HuH-7.5 (cell line): Measurements from ENCODE around the gene SREK1.

Experiments
- DNase-seq: peaks from one replicate; pipeline ENCODE4 v3.0.0; 2011; ENCODE audit warnings: low spot score

Gene SREK1

DNA sequence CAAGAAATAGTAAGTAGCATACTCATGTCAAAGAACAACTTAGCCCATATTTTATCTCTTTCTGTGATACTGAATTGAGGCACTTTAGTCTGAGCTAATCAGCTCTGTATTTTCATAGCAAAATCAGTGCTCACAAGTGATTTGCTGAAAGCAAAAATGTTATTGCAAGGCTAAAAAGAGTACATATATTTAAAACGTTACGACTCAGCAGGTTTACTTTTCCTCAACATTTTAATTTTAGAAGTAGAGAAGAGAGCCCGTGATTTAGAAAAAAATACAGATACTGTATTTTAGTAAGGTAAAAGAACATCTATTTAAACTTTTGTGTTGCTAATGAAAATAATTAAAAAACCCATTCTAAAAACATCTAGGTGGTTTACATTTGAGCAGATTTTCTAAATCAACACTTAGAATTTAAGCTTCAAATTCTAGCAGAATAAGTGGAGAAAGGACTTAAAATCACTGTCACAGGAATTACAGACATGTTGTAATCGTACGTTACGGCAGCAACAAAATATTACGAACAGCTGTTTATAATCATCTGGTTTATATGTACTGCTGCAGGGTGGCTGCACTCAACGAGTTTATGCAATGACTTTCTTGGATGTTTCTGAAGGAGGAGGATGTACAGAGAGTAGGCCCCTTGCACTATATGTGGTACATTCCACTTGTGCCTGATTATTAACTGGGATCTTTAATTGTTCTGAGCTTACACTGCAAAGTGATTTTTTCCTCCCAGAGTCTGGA lies 20.1 kb downstream of the SREK1 start:
- no peak for DNase-seq

DNA sequence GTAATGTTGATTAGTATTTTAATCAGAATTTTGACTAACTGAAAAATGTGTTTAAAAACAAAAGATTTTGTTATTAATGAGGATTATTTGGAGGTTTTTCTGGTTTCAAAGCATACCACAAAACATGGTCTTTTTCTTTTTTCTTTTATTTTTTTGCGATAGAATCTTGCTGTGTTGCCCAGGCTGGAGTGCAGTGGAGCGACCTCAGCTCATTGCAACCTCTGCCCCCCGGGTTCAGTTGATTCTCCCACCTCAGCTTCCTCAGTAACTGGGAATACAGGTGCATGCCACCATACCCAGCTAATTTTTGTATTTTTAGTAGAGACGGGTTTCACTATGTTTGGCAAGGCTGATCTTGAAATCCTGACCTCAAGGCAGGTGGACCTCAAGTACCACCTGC lies 24.1 kb downstream of the SREK1 start:
- no peak for DNase-seq

DNA sequence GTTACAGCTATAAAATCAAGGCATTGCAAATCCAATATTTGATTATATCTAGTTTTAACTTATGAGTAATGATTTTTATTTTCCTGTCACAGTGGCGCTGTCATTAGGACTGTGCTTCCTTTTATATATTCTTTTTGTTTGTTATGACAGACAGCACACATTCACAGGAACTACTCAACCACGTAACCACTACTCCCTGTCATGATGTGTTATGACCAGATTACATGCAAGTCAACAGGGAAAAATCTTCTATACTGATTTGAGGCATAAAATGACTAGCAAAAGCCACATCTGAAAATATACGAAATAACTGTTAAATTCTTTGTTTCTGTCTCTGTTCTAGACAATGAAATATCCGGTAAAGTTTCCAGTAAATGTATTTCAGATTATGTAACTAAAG lies 25.4 kb downstream of the SREK1 start:
- DNase-seq = no peak

- no peak for DNase-seq
Observed at GRCh38 chr5:66170195-66170919, 26.3 kb downstream of the SREK1 start.

- no peak for DNase-seq
Observed at GRCh38 chr5:66171349-66172344, 27.5 kb downstream of the SREK1 start.

GRCh38 chr5:66174338-66174737 lies 30.2 kb downstream of the SREK1 start:
- DNase-seq = no peak

DNA sequence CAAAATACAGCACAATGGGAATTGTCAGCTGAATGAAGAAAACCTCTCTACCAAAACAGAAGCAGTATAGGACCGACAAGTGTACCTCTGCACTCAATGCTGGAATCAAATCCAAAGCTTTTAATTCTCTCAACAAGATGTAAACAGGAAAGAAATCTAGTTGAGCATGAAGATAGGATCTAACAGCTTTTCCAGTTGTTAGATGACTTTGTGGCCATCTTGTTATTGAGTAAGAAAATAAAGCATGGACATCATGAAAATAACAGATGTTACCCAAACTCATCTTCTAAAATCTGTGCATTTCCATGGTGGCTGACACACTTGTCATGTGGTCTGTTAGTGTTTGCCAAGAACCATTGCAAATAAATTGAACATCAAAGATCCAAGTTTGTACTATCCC lies 34.7 kb downstream of the SREK1 start:
- DNase-seq = no peak

GRCh38 chr5:66179297-66180051 lies 35.4 kb downstream of the SREK1 start:
- no peak for DNase-seq

GRCh38 chr5:66180282-66181155 lies 36.4 kb downstream of the SREK1 start:
- DNase-seq = no peak

DNA sequence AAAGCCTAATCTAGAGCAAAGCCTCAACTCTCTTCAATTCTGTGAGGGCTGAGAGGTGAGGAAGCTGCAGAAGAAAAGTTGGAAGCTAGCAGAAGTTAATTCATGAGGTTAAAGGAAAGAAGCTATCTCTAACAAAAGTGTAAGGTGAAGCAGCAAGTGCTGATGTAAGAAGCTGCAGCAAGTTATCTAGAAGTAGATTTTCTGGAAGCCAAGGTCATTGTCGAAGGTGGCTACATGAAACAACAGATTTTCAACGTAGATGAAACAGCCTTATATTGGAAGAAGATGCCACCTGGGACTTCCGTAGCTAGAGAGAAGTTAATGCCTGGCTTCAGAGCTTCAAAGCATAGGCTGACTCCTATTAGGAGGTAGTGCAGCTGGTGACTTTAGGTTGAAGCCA lies 42.0 kb downstream of the SREK1 start:
- DNase-seq = no peak

- DNase-seq = no peak
Observed at GRCh38 chr5:66193419-66193818, 49.3 kb downstream of the SREK1 start.

GRCh38 chr5:66197764-66198405 lies 53.8 kb downstream of the SREK1 start:
- DNase-seq = no peak

GRCh38 chr5:66198837-66199236 lies 54.7 kb downstream of the SREK1 start:
- DNase-seq = no peak

- no peak for DNase-seq
Observed at GRCh38 chr5:66203531-66203930, 59.4 kb downstream of the SREK1 start.

DNA sequence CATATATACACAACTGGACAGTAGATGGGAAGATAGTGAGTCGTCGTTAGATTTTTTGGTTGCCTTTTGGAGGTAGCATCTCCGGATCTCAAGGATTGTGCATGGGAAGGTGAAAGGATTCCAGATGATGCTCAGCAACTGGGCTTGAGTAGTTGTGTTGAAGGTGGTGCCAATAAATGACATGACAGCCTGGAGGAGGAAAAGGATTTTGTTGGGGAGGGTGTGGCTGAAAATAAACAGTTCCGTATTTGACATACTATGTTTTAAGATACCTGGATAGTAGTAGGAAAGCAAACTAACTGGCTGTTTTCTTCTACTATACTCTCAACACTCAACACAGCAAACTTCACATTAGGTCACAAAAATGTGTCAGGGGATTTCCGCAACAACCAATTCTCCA lies 62.4 kb downstream of the SREK1 start:
- no peak for DNase-seq

- DNase-seq = no peak
Observed at GRCh38 chr5:66207800-66208561, 63.9 kb downstream of the SREK1 start.

DNA sequence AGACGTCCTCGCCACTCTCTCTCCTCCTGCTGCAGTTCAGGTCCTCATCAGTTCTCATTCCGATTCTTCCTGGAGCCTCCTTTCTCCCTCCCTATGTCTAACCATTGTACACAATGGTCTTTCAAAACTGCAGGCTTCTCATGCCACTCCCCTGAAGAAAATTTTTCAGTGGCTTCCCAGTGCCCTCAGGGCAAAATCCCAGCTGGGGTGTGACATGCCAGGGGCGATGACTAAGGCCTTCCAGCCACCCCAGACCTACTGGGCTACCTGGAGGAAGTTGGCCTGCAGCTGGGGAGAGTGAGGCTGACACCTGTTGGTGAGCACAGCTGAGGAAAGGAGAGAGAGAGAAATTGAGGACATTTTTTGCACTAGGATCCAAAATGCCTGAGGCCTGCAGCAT lies 65.2 kb downstream of the SREK1 start:
- no peak for DNase-seq

GRCh38 chr5:66209794-66210193 lies 65.7 kb downstream of the SREK1 start:
- DNase-seq = no peak

DNA sequence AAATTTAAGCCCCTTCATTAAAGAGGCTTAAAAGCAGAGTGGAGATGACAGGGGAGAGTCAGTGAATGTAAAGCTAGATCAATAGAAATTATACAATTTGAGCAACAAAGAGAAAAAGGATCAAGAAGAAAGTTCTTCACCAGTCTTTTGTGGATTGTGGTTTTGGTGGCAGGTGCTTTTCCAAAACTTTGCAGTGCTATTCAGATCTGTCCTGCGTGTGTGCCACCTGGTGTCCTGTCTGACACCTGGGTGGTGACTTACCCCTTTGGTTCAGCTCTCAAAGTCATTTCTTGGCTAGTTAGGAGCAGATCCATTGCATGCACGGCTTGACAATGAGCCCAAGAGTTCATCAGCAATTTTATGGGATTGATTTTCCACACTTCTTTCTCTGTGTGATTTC lies 69.4 kb downstream of the SREK1 start:
- no peak for DNase-seq

DNA sequence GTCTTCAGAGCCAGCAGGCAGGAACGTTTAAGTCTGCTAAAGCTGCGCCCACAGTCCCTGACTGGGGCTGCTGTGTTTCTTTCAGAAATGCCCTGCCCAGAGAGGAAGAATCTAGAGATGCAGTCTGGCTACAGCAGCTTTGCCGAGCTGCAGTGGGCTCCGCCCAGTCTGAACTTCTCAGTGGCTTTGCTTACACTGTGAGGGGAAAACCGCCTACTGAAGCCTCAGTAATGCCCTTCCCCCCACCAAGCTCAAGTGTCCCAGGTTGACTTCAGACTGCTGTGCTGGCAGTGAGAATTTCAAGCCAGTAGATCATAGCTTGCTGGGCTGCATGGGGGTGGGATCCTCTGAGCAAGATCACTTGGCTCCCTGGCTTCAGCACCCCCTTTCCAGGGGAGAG lies 78.4 kb downstream of the SREK1 start:
- no peak for DNase-seq
